HCT116 (cell line): ENCODE measurements around the gene GRHPR. TPM values are rescaled to one million over a fixed set of nuclear protein-coding genes. Genes with fewer than 3 reads are reported as not detected.

Source experiments
- total RNA-seq: library from RNA; stranded (reverse); gene quantifications from one replicate; pipeline ENCODE4 v1.2.1, GENCODE V29; 2021; ENCODE audit not compliant: unreplicated experiment

GRHPR gene
- total RNA-seq, 1 experiment from 2014 or later = 106 TPM

Other genes starting within 250 kb of the GRHPR start
- 22.3 TPM for gene ZBTB5, start 42.8 kb downstream of the GRHPR start, total RNA-seq
- 60.9 TPM for gene POLR1E, start 63.3 kb downstream of the GRHPR start, total RNA-seq
- gene FBXO10, start 153.7 kb downstream of the GRHPR start, total RNA-seq = 5.3 TPM
- 161 TPM for gene TOMM5, start 169.9 kb downstream of the GRHPR start, total RNA-seq
- gene FRMPD1, start 228.3 kb downstream of the GRHPR start, total RNA-seq = 0.52 TPM